Fibroblast of upper back skin (primary cell): ENCODE data around the gene PLEKHM3.
"Not testable (repeated sequence)": the region's sequence is repeated elsewhere in the genome, so short reads cannot be mapped to it uniquely, and the experiment has no call there.

ENCODE experiments used
- DNase-seq: peaks from one replicate; pipeline ENCODE4 v3.0.0-alpha.2; 2013

The PLEKHM3 gene

GRCh38 chr2:207987025-207987716 is 38.2 kb downstream of the PLEKHM3 start:
- DNase-seq, result no peak

DNA sequence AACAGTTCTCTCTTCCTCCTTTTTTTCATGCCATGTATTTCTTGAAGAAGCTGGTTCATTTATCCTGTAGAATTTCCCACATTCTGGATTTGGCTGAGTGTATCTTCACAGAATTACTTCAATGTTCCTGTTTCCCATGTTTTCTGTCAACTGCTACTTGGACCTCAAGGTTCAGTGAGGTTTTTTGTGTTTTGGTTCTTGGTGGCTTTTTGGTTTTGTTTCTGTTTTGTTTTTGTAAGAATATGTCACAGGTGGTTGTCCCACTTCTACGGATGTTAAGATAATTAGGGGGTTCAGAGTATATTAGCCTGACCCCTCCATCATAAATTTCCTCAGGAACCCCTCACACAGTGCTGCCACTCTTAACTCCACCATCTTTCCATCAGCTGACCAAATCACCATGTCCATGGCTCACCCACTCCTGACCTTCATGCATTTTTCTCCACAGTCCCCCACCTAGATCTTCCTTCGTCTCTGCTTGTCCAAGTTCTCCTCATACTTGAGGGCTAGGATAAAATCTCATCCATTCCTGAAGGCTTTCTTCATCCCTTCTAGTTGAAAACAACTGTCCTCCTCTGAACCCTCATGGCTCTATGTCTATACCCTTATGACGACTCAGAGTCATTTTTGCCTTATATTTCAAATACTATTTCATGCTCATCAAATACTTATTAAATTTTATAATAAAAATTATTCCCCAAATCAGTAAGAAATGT is 40.4 kb downstream of the PLEKHM3 start:
- no peak for DNase-seq

DNA sequence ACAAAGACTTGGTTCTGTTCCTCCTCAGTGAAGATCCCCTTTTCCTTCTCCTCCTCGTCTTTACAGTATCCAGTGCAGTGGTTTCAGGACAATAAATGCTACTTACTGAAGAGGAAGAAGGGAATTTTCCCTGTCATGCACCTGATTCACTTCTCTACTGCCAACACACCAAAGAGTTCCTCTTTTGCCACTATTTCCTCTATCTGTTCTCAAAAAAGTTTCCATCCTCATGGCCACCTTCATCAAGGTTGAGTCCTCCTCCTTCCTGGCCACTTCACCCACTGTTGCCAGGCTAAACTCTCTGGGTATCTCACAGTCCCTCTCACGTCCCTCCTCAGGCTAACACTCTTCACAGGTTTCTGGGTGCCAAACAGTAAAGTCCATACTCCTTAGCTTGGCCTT is 41.7 kb downstream of the PLEKHM3 start:
- DNase-seq, result no peak

- DNase-seq, result no peak
Observed at GRCh38 chr2:207978177-207978948, 47.0 kb downstream of the PLEKHM3 start.

DNA sequence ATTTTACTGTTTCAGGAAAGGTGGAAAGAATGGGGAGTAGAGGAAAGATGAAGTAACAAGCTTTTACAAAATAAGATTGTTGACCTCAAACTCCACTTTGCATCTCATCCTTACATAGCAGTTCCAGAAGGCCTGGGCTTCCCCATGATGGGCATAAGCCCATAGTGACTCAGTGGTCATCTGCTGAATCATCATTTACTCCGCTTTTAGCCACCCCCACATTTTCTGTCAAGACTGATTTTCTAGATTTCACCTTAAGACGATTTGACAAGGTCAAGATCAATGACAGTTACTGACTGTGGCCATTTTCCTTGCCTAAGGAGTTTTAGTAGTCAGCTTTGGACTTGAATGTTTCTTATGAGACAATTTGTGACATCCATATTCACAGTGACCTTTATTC is 49.4 kb downstream of the PLEKHM3 start:
- no peak for DNase-seq

GRCh38 chr2:207974216-207974605 is 51.1 kb downstream of the PLEKHM3 start:
- no peak for DNase-seq

DNA sequence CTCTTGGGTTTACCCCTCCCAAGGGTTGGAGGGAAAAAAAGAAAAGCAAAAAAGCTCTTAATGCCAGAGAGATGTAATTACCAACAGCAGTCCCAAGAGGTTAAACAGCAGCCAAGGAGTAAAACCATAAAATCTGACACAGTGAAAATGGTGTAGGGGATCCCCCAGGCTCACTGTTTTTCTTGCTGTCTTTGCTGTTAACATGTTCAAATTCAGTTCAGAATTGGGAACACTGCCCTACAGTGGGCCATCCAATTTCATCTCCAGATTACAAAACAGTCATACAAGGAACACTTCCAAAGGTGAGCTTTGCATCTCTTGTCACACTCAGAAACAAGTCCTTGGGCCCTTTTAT is 54.5 kb downstream of the PLEKHM3 start:
- DNase-seq, result no peak

DNA sequence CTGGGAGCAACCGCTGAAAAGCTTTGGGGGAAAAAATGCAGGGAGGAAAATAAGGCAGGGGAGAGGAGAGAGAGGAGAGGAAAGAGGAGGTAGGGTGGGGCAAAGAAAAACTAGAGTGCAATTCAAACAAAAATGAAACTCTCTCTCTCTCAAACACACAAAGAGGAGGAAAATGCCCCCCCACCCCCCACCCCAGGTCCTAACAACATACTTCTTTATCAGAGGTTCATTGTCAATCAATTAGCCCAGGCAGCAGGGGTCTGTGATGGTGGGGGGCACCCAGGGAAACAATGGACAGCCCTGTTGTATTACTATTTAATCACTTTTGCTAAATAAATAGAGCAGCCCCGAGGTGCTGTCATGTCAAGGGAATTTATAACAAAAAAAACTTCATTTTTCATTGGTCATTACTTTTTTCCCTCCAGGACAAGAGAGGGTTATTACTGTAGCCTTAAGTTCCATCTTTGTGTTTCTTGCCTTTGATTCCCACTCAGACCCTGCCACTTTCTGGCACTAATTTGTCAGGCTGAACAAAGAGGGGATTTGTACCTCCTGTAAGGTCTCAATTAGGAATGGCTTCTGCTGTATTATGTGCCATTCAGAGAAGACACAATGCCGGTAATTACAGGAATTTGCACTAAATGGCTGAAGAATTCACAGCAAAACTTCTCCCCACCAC is 55.0 kb downstream of the PLEKHM3 start:
- no peak for DNase-seq

DNA sequence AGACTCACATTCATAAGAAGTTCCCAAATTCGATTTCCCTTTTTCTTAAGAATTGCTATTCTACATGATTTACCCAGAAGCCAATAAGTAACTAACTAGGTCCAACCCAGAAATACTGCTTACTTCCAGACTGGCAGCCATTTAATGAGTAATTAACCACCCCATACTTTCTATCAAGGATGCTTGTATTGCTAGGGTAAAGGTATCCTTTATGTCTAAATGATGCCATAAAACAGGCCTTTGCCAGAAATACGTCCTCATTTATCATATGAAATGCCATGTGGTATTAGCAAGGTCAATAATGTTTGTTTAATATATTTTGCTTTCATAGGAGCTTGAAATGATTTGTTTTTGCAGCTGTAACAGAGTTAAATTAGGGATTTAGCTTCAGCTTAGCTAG is 56.1 kb downstream of the PLEKHM3 start:
- no peak for DNase-seq

DNA sequence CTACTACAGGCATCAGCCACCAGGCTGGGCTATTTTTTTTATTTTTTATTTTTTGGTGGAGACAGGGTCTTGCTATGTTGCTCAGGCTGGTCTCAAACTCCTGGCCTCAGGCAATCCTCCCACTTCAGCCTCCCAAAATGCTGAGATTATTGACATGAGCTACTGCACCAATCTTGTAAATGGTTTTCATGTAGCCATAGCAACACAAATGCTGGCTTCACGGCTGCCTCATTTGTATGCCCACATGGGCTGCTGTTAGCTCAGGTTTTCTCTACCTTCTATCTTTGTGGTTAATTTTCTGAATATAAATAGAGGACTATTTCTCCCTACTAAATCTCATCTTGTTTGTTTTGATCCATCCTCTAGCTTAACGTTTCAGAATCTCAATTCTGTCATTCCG is 58.2 kb downstream of the PLEKHM3 start:
- no peak for DNase-seq

GRCh38 chr2:207960911-207961310 is 64.4 kb downstream of the PLEKHM3 start:
- DNase-seq, result peak; percentile 8

DNA sequence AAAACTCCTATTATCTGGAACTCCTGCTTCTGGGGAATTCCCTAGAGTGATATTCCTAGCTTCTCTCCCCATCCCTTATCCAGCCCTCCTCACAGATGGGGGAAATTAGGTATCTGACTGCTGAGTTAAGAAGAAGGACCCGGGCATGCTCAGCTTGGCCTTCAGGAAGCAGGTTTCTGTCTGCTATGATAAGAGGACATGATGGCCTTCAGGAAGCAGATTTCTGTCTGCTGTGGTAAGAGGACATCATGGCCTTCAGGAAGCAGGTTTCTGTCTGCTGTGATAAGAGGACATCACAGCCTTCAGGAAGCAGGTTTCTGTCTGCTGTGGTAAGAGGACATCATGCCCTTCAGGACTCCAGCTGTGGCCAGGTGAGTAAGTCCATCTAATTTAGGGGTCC is 65.2 kb downstream of the PLEKHM3 start:
- DNase-seq, result no peak

DNA sequence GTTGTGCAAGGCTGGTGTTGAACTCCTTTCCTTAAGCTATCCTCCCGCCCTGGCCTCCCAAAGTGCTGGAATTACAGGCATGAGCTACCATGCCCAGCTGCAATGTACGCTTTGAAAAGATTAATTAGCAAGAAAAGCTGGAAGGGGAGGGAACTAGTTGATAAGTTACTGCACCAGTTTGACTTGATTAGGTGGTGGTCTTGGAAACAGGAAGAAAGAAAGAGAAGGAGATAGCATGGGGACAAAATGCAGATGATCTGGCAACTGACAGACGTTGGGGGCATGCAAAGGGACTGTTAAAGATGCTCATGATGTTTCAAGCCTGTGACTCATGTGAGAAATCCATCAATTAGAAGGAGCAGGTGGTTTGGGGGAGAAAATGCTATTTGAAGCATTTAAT is 68.6 kb downstream of the PLEKHM3 start:
- DNase-seq, result no peak

- DNase-seq, result no peak
Observed at GRCh38 chr2:207955456-207955855, 69.9 kb downstream of the PLEKHM3 start.

DNA sequence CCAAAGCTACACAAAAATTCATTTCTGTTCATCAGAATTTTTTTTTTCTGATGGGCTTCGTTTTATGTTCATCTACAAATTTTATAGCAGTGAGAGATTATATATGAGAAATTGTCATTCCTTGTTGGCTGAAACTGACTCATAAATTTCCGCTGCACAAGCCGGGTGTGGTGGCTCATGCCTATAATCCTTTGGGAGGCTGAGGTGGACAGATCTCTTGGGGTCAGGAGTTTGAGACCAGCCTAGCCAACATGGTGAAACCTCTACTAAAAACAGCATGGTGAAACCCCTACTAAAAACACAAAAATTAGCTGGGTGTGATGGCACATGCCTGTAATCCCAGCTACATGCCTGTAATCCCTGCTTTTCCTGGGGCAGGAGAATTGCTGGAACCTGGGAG is 72.0 kb downstream of the PLEKHM3 start:
- DNase-seq, result no peak

DNA sequence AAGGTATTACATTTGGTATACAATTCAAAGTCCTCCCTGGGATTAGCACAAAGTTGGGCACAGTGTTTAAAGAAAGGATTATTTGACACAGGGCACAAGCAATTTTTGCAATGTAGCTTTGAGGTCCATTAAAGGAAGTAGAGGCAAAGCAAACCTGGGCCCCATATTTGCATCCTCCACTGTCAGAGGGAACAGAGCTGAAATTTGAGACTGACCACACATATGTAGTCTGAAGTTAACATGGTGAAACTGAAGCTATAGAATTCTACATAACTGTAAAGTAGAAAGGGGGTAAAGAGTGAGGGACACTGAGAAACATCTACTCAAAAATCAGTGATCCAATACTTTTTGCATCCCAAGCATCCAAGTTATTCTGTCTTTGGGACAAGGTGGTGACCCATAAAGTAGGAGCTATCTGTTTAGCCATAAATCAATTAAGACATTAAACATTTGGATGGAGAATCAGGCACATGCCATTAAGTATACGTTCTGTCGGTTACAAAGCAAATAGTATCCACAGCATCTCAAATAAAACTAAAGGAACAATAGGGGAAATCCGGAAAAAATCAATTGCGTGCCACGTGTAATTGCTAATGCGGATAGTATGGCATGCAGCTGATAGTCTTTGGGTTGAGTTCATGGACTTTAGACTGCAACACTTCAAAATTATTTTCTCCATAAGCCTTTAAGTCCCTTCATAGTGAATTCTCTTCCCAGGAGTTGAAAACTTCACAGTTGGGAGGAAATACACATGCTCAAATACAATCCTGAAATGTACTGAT is 72.6 kb downstream of the PLEKHM3 start:
- DNase-seq, result no peak

GRCh38 chr2:207951734-207952470 is 73.4 kb downstream of the PLEKHM3 start:
- no peak for DNase-seq

- no peak for DNase-seq
Observed at GRCh38 chr2:207950761-207951114, 74.6 kb downstream of the PLEKHM3 start.

DNA sequence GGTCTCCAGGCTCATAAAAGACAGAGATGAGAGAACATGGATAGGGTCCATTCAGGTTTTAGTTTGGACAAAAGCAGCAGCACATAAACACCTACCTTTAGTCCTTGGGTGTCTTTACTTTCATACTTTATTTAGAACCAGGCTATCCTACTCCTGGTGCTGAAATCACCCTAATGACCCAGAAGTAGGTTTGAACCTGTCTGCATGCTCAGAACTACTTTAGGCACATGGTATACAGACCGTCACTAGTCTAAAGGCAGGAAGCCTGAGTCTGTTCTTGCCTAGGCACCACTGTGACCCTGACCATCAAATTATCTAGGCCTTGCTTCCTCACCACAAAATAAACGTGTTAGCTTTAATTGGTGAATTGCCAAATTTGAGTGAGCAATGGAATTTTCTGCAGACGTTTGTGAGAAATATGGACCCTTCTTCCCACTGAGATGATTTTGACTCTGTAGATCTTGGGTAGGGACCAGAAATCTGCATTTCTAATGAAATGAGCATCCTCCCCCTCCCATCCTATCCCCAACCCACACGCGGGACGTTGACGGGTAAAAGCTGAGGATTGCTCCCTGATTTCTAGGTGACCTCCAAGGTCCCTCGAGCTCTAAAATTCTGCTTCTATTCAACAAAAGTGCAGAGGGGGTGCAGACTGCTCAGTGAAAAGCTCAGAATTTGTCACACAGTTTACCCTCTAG is 75.1 kb downstream of the PLEKHM3 start:
- DNase-seq, result no peak

DNA sequence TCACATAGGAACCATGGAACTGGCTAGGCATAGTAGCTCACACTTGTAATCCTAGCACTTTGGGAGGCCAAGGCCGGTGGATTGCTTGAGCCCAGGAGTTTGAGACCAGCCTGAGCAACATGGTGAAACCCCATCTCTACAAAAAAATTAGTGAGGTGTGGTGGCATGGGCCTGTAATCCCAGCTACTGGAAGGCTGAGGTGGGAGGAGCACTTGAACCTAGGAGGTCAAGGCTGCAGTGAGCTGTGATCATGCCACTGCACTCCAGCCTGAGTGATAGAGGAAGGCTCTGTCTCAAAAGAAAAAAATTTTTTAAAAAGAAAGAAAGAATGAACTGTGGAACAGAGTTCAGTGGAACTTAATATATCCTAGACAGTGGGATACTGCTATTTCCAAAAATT is 76.1 kb downstream of the PLEKHM3 start:
- not testable (repeated sequence) for DNase-seq

- DNase-seq, result no peak
Observed at GRCh38 chr2:207944979-207945600, 80.2 kb downstream of the PLEKHM3 start.
